NCI-H2107 treated with DMSO at 0.1 percent for 48 hours (cell line): ENCODE data around the gene OR6C2.
"Not testable (repeated sequence)": the region's sequence is repeated elsewhere in the genome, so short reads cannot be mapped to it uniquely, and the experiment has no call there.

Experiments
- DNase-seq: peaks from one replicate; lab custom pipeline; 2025; ENCODE audit not compliant: unreplicated experiment; lab: John Stamatoyannopoulos, UW

Gene OR6C2

GRCh38 chr12:55470088-55470829 is 26.4 kb downstream of the OR6C2 start, which contains the start of gene OR6C70:
Gene OR6C70 (minus strand): TSS chr12:55470138. CDS start chr12:55470138, 0 bp downstream.
- DNase-seq: no peak

GRCh38 chr12:55472264-55472663 is 28.4 kb downstream of the OR6C2 start:
- DNase-seq: no peak

GRCh38 chr12:55479136-55479535 is 35.3 kb downstream of the OR6C2 start:
- DNase-seq: not testable (repeated sequence)

GRCh38 chr12:55484284-55484683 is 40.4 kb downstream of the OR6C2 start:
- not testable (repeated sequence) for DNase-seq

- DNase-seq: no peak
Measured at GRCh38 chr12:55492078-55492477, 48.2 kb downstream of the OR6C2 start, which contains the start of gene OR6C68. Gene OR6C68 (plus strand): TSS chr12:55492378. CDS start chr12:55492378, 0 bp downstream.

- DNase-seq: no peak
Measured at GRCh38 chr12:55495490-55495889, 51.6 kb downstream of the OR6C2 start.

GRCh38 chr12:55499231-55499630 is 55.4 kb downstream of the OR6C2 start:
- no peak for DNase-seq

GRCh38 chr12:55499810-55500252 is 56.0 kb downstream of the OR6C2 start:
- DNase-seq: no peak

GRCh38 chr12:55501601-55502000 is 57.7 kb downstream of the OR6C2 start:
- no peak for DNase-seq
